Measurements from ENCODE around the gene RNF169. TPM values are rescaled to one million over a fixed set of nuclear protein-coding genes. Genes with fewer than 3 reads are reported as not detected.

Gene RNF169
- total RNA-seq, 4 donors from 2014 or later, result 20.1 to 23.4 (median 22.3) TPM

DNA sequence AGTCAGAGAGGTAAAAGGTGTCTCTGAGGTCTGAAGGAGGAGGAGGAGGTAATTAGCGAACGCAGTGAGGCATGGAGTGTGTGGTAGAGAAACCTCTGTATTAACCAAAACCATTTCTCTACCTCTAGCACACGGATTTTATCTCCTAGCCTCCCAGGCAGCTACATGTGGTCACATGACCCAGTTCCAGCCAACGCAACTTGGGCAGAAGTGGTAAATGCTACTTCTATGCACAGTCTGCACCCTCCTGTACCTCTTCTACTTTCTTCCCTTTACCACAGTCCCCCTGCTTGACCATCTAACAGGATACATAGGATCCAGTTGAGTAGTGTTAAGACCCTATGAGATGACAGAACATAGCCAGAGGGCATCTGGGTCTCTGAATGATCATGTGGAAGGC, 104.6 kb downstream of the RNF169 start:
- H3K4me1 ChIP-seq, result peaks cover 0 to 12% (median 0%) of the 10 kb centered on the region in 4 donors
- H3K27ac ChIP-seq, result no peak overlapping the region
- TF ChIP-seq EP300 (IDR thresholded peaks at IDR 0.05) (no peak), POLR2A (IDR thresholded peaks at IDR 0.05) (no peak), CTCF (IDR thresholded peaks at IDR 0.05) (no peak)
- no peaks in the 10 kb centered on the region for H3K9me3 ChIP-seq
- DNase-seq (ENCODE audit: low spot score in 2 of 2), result no peak
- no peak overlapping the region for H3K4me3 ChIP-seq
- H3K36me3 ChIP-seq, result peaks cover 0 to 93% (median 0%) of the 10 kb centered on the region in 3 donors
- no peaks in the 10 kb centered on the region for H3K27me3 ChIP-seq
- WGBS, 2 donors, result 85 to 92% methylated on average over 4 of the region's 4 CpGs

- Histone ChIP-seq H3K36me3 (peaks cover 0 to 100% (median 17%) of the 10 kb centered on the region in 3 donors), H3K4me1 (no peaks in the 10 kb centered on the region), H3K9me3 (peaks cover 0 to 39% (median 8%) of the 10 kb centered on the region in 4 donors), H3K4me3 (no peak overlapping the region), H3K27me3 (no peaks in the 10 kb centered on the region), H3K27ac (no peak overlapping the region)
- no peak for DNase-seq (ENCODE audit: low spot score in 2 of 2)
- TF ChIP-seq CTCF (IDR thresholded peaks at IDR 0.05) (no peak), POLR2A (IDR thresholded peaks at IDR 0.05) (no peak), EP300 (IDR thresholded peaks at IDR 0.05) (no peak)
Observed at GRCh38 chr11:74860743-74861142, 112.1 kb downstream of the RNF169 start.

DNA sequence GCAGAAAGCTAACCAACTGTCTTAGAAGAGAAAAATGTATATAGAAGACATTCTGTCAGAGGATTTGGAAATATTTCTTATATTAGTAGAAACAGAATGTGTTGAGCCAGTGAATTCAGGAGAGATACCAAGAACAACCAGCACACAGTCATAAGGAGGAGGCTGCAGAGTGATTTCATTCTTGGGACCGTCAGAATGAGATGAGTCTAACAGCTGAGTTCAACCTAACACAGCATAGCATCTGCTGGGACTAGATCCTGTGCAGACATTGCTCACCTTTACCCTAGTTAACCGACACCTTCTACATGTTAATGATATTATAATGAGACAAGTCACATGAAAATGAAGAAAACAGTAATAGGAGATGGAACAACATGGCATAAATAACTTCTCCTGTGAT, 114.8 kb downstream of the RNF169 start:
- H3K36me3 ChIP-seq, result peaks cover 0 to 99% (median 17%) of the 10 kb centered on the region in 3 donors
- DNase-seq (ENCODE audit: low spot score in 2 of 2), result no peak
- H3K4me3 ChIP-seq, result no peak overlapping the region
- no peak overlapping the region for H3K27ac ChIP-seq
- H3K9me3 ChIP-seq, result peaks cover 0 to 65% (median 28%) of the 10 kb centered on the region in 4 donors
- TF ChIP-seq EP300 (IDR thresholded peaks at IDR 0.05) (no peak), CTCF (IDR thresholded peaks at IDR 0.05) (no peak), POLR2A (IDR thresholded peaks at IDR 0.05) (no peak)
- 86 to 87% methylated on average over 2 of the region's 2 CpGs for WGBS, 2 donors
- no peaks in the 10 kb centered on the region for H3K27me3 ChIP-seq
- H3K4me1 ChIP-seq, result no peaks in the 10 kb centered on the region

DNA sequence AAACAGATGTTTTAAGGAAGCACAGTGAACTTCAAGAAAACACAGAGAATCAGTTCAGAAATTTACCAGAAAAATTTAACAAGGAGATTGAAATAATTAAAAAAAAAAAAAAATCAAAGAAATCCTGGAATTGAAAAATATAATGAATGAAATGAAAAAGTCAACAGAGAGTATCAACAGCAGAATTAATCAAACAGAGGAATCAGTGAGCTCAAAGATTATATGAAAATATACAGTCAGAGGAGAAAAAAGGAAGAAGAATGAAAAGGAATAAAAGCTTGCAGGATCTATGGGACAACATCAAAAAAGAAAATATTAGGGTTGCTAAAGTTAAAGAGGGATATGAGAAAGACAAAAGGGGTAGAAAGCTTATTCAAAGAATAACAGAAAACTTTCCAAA, 117.9 kb downstream of the RNF169 start:
- Histone ChIP-seq H3K27ac (no peak overlapping the region), H3K4me1 (no peaks in the 10 kb centered on the region), H3K4me3 (no peak overlapping the region), H3K36me3 (peaks cover 0 to 99% (median 22%) of the 10 kb centered on the region in 3 donors), H3K9me3 (peaks cover 0 to 86% (median 49%) of the 10 kb centered on the region in 4 donors), H3K27me3 (no peaks in the 10 kb centered on the region)
- no peak for DNase-seq (ENCODE audit: low spot score in 2 of 2)
- no peak for TF ChIP-seq EP300 (IDR thresholded peaks at IDR 0.05)
- TF ChIP-seq POLR2A (IDR thresholded peaks at IDR 0.05), result no peak
- TF ChIP-seq CTCF (IDR thresholded peaks at IDR 0.05), result no peak

GRCh38 chr11:74870485-74870884, 121.8 kb downstream of the RNF169 start:
- H3K27me3 ChIP-seq, result no peaks in the 10 kb centered on the region
- H3K9me3 ChIP-seq, result peaks cover 0 to 100% (median 53%) of the 10 kb centered on the region in 4 donors
- peaks cover 0 to 99% (median 20%) of the 10 kb centered on the region in 3 donors for H3K36me3 ChIP-seq
- no peak overlapping the region for H3K4me3 ChIP-seq
- 94 to 100% methylated on average over 1 of the region's 1 CpG for WGBS, 2 donors
- no peaks in the 10 kb centered on the region for H3K4me1 ChIP-seq
- no peak overlapping the region for H3K27ac ChIP-seq
- no peak for TF ChIP-seq CTCF (IDR thresholded peaks at IDR 0.05)
- no peak for TF ChIP-seq POLR2A (IDR thresholded peaks at IDR 0.05)
- TF ChIP-seq EP300 (IDR thresholded peaks at IDR 0.05), result no peak
- no peak for DNase-seq (ENCODE audit: low spot score in 2 of 2)
